HUES48 (cell line): ENCODE measurements around the gene MRAP.

Experiments used
- H3K27ac ChIP-seq: one replicate; pipeline ENCODE4 v1.7.0; 2013; ENCODE audit warnings: low read depth, low read length, inconsistent platforms
- H3K27me3 ChIP-seq: 2 replicates; pipeline ENCODE4 v1.6.1; 2013; ENCODE audit warnings: mild to moderate bottlenecking, low read length; ENCODE audit not compliant: control insufficient read depth, insufficient read depth
- H3K36me3 ChIP-seq: 2 replicates; pipeline ENCODE4 v1.6.1; 2013; ENCODE audit warnings: low read length; ENCODE audit not compliant: control insufficient read depth, insufficient read depth
- H3K4me1 ChIP-seq: 2 replicates; pipeline ENCODE4 v1.6.1; 2013; ENCODE audit warnings: mild to moderate bottlenecking, low read length; ENCODE audit not compliant: control insufficient read depth, insufficient read depth
- H3K4me3 ChIP-seq: 2 replicates; pipeline ENCODE4 v1.5.1; 2013; ENCODE audit warnings: mild to moderate bottlenecking, low read depth, low read length
- H3K9ac ChIP-seq: 2 replicates; pipeline ENCODE4 v1.6.1; 2013; ENCODE audit warnings: mild to moderate bottlenecking, low read depth, low read length, moderate library complexity
- H3K9me3 ChIP-seq: 2 replicates; pipeline ENCODE4 v1.6.1; 2013; ENCODE audit warnings: low read length; ENCODE audit not compliant: control insufficient read depth, insufficient read depth

Gene MRAP

DNA sequence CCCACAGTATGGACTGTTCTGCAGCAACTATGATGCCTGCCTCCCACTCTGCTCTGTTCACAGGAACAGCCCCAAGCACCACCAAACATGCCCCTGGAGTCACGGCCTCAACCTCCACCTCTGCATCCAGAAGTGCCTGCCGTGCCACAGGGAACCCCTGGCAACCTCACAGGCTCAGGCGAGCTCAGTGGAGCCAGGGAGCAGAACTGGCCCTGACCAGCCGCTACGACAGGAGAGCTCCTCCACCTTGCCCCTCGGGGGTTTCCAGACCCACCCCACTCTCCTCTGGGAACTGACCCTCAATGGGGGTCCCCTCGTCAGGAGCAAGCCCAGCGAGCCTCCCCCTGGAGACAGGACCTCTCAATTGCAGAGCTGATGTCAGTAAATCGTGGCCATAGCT is 13.0 kb downstream of the MRAP start:
- Histone ChIP-seq H3K27me3 (no peaks in the 10 kb centered on the region), H3K4me3 (no peak overlapping the region), H3K4me1 (no peaks in the 10 kb centered on the region; the same call in 1 of the 2 replicates), H3K36me3 (peaks cover 63% of the 10 kb centered on the region), H3K27ac (no peak overlapping the region), H3K9ac (no peak overlapping the region), H3K9me3 (no peaks in the 10 kb centered on the region)

DNA sequence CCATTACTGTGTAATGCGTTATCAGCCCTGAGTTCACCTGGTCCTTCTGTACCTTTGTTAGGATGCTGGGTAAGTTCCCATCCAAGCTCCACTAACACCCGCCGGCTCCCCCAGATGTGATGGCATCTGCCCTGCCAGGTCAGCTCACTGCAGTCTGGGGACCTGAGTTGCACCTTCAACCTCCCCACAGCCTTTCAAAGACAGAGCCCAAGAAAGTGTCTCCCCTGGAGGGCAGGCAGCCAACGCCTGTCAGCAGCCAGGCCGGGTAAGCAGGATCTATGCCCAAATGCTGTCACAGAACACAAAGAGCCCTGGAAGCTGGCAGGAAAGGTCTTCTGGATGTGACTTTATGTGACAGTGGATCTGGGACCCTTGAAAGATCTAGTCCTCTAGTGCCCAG is 13.7 kb downstream of the MRAP start:
- no peaks in the 10 kb centered on the region for H3K4me1 ChIP-seq
- no peaks in the 10 kb centered on the region for H3K27me3 ChIP-seq
- H3K36me3 ChIP-seq: peaks cover 70% of the 10 kb centered on the region
- H3K9me3 ChIP-seq: no peaks in the 10 kb centered on the region
- no peak overlapping the region for H3K9ac ChIP-seq
- no peak overlapping the region for H3K4me3 ChIP-seq
- H3K27ac ChIP-seq: no peak overlapping the region

GRCh38 chr21:32312976-32313375 is 14.3 kb downstream of the MRAP start:
- Histone ChIP-seq H3K27ac (no peak overlapping the region), H3K4me3 (no peak overlapping the region), H3K36me3 (peaks cover 77% of the 10 kb centered on the region), H3K27me3 (no peaks in the 10 kb centered on the region), H3K4me1 (no peaks in the 10 kb centered on the region), H3K9ac (no peak overlapping the region), H3K9me3 (no peaks in the 10 kb centered on the region)

DNA sequence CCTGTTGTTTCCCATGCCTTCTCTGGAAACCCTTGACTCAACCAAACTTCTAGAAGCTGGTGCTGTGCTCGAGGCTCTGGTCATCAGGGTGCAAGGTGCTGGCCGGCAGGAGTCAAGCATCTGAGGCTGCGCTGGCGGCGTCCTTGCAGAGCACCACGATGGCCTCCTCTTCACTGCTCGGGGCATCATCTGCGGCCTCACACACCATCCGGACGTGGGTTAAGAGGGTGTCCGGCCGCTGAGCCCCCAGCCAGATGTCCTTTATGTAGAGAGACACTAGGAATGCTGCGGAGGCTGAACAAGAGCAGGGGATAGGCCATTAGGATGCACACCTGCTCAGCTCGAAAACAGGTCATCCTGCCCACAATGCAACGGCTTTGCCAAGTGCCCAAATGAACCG is 16.2 kb downstream of the MRAP start:
- no peaks in the 10 kb centered on the region for H3K27me3 ChIP-seq
- H3K9ac ChIP-seq: no peak overlapping the region
- peaks cover 88% of the 10 kb centered on the region for H3K36me3 ChIP-seq
- no peak overlapping the region for H3K27ac ChIP-seq
- H3K4me3 ChIP-seq: no peak overlapping the region
- no peaks in the 10 kb centered on the region for H3K4me1 ChIP-seq
- no peaks in the 10 kb centered on the region for H3K9me3 ChIP-seq

- H3K9me3 ChIP-seq: no peaks in the 10 kb centered on the region
- no peak overlapping the region for H3K27ac ChIP-seq
- H3K27me3 ChIP-seq: no peaks in the 10 kb centered on the region
- H3K4me3 ChIP-seq: no peak overlapping the region
- no peak overlapping the region for H3K9ac ChIP-seq
- H3K4me1 ChIP-seq: no peaks in the 10 kb centered on the region
- peaks cover 97% of the 10 kb centered on the region for H3K36me3 ChIP-seq
Observed at GRCh38 chr21:32315511-32316281, 17.0 kb downstream of the MRAP start.

- Histone ChIP-seq H3K36me3 (peaks cover 99% of the 10 kb centered on the region), H3K27me3 (no peaks in the 10 kb centered on the region), H3K9ac (no peak overlapping the region), H3K4me1 (no peaks in the 10 kb centered on the region), H3K27ac (no peak overlapping the region), H3K4me3 (no peak overlapping the region), H3K9me3 (no peaks in the 10 kb centered on the region)
Observed at GRCh38 chr21:32316361-32317215, 17.9 kb downstream of the MRAP start.

DNA sequence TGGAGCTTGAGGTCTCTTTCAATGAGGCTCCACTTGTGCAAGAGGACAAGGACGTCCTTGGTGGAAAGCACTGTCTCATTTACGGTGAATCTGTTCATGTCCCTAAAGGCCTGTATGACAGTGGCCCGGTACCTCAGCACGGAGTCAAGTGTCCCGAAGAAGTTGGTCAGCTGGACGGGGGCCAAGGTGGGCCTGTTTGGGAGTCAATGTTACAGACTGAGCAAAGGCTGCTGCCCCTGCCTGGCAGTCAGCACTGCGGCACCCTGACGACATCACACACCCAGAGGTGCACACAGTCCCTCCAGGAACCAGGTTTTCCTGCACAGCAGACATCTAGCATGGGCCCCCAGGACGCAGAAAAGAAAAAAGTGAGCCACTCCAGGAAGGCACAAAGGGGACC is 19.1 kb downstream of the MRAP start:
- no peak overlapping the region for H3K4me3 ChIP-seq
- no peaks in the 10 kb centered on the region for H3K9me3 ChIP-seq
- H3K27me3 ChIP-seq: no peaks in the 10 kb centered on the region
- no peaks in the 10 kb centered on the region for H3K4me1 ChIP-seq
- no peak overlapping the region for H3K9ac ChIP-seq
- H3K36me3 ChIP-seq: peaks cover 99% of the 10 kb centered on the region
- no peak overlapping the region for H3K27ac ChIP-seq

- H3K36me3 ChIP-seq: peaks cover 99% of the 10 kb centered on the region
- H3K4me1 ChIP-seq: no peaks in the 10 kb centered on the region
- no peak overlapping the region for H3K9ac ChIP-seq
- H3K27ac ChIP-seq: no peak overlapping the region
- H3K9me3 ChIP-seq: no peaks in the 10 kb centered on the region
- H3K27me3 ChIP-seq: no peaks in the 10 kb centered on the region
- no peak overlapping the region for H3K4me3 ChIP-seq
Observed at GRCh38 chr21:32319012-32319411, 20.4 kb downstream of the MRAP start.

GRCh38 chr21:32320059-32320458 is 21.4 kb downstream of the MRAP start:
- H3K36me3 ChIP-seq: peaks cover 99% of the 10 kb centered on the region

GRCh38 chr21:32320726-32321125 is 22.1 kb downstream of the MRAP start:
- Histone ChIP-seq H3K27ac (no peak overlapping the region), H3K4me3 (no peak overlapping the region), H3K4me1 (no peaks in the 10 kb centered on the region), H3K36me3 (peaks cover 100% of the 10 kb centered on the region), H3K9ac (no peak overlapping the region), H3K27me3 (no peaks in the 10 kb centered on the region), H3K9me3 (no peaks in the 10 kb centered on the region)

More at GRCh38 chr21:32320059-32320458, 21.4 kb downstream of the MRAP start:
- Histone ChIP-seq H3K4me1 (no peaks in the 10 kb centered on the region), H3K4me3 (no peak overlapping the region), H3K9ac (no peak overlapping the region), H3K9me3 (no peaks in the 10 kb centered on the region), H3K27me3 (no peaks in the 10 kb centered on the region), H3K27ac (no peak overlapping the region)

- no peak overlapping the region for H3K4me3 ChIP-seq
- no peak overlapping the region for H3K9ac ChIP-seq
- no peaks in the 10 kb centered on the region for H3K9me3 ChIP-seq
- H3K27me3 ChIP-seq: no peaks in the 10 kb centered on the region
- no peak overlapping the region for H3K27ac ChIP-seq
- no peaks in the 10 kb centered on the region for H3K4me1 ChIP-seq
- H3K36me3 ChIP-seq: peaks cover 100% of the 10 kb centered on the region
Observed at GRCh38 chr21:32321480-32321879, 22.8 kb downstream of the MRAP start.
